HL-60/S4 treated with phorbol 12-myristate 13-acetate at 8.2 ng/mL for 4 days and 3 days (cell line): ENCODE results near the gene SLC39A10.

Experiments used
- in situ Hi-C: fragments of 300-500 bp; cut with MboI; formaldehyde crosslinking; loops from 2 replicates; pipeline ENCODE4 v1.15.0; 2022; ENCODE audit warnings: low sequenced_read_pairs

SLC39A10 gene

DNA sequence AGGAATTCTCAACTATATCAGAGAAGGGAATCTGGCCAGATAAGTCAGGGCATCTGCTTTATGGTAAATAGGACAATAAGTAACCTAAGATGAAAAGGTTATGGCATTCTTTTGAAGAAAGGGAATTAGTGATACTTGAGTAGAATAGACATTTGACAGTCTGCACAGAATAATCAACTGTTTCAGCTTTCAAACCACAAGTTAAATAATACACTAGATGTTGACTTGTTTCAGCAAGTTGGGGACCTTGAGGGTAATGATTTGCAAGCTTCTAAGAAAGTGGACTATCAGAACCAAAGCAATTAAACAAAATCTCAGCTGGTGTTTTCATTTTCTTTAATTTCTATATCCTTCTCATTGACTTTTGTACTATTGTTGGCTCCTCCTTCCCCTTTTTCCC lies 54.5 kb downstream of the SLC39A10 start:
- in situ Hi-C loops: no loop called here

GRCh38 chr2:195716466-195716865 lies 59.4 kb downstream of the SLC39A10 start:
- in situ Hi-C loops: no loop called here

DNA sequence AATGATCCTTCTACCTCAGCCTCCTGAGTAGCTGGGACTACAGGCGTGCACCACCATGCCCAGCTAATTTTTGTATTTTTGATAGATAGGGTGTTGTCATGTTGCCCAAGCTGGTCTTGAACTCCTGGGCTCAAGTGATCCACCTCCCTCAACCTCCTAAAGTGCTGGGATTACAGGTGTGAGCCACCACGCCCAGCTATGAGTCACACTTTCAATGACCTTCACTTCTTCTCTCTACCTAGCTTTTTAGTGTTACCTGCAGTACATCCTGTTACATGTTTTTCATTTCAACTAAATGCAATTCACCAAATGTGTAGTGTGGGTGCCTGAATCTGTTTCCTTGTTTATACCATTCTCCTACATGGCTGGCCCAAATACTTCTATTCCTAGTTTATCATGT lies 64.0 kb downstream of the SLC39A10 start:
- in situ Hi-C loops: no loop called here

DNA sequence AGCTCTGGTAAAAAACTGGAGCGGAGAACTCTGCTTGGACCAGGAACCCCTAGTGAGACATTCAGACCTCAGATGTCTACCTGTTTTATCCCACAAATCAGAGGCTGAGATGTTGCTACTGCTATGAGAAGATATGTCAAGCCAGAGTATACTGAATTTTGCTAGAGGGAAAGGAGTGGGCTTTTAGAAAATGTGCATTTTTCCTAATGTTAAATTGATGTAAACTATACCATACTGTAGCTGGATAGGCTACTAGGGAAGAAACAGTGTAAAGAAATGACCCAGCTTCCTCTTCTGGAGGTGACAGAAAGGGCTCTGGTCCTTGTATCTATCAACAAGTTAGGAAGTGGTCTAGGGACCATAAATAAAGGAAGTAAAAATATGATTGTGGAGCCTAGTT lies 65.0 kb downstream of the SLC39A10 start:
- in situ Hi-C loops: no loop called here

DNA sequence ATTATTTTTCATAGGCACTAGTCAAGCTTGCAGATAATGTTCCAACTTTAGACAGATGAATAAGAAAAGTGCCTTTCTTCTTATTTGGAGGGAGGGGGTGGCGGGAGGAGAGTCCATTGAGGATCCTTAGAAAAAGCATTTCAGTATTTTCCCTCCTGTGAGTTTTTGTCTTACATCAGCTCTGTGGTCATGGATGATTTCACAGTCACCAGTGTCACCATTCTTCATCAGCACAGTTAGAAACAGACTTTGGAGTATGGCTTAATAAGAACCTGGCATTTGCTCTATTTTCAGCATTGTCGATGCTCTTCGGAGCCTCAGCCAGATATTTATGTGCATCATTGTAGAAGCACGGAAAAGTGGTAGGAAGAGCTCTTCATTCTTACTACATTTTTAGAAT lies 70.1 kb downstream of the SLC39A10 start:
- in situ Hi-C loops: no loop called here

GRCh38 chr2:195730912-195731311 lies 73.9 kb downstream of the SLC39A10 start:
- in situ Hi-C loops: no loop called here

DNA sequence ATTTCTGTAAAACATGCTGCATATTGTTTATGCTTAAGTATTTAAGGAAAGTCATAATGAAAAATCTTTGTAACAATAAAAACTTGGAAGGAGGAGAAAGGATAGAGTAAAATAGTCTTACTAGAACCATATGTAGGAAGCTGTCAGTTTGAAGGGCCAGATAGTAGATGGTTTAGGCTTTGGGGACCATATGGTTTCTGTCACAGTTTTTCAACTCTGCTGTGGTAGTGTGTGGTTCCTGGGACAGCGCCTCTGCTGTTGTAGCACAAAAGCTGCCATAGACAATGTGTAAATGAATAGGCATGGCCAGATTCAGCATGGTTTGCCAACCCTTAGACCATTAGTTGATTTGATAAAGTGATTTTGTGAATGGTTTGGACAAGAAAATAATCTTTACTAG lies 75.5 kb downstream of the SLC39A10 start:
- in situ Hi-C loops: no loop called here

DNA sequence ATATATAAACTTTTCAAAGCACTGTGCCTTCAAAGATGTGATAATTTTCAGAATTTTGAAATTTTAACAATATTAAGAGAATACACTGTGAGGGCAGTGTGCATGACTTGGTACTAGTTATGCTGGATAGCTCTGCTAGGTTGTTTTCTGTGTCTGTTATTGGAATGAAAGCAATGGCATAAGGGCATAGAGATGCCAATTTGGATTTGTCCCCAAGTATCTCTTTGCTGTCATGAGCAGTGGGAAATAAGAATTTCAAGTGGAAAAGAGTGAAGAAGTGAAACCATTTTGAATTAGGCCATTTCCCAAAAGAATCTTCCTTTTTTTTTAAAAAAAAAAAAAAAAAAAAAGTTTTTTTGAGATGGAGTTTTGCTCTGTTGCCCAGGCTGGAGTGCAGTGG lies 76.8 kb downstream of the SLC39A10 start:
- in situ Hi-C loops: no loop called here

DNA sequence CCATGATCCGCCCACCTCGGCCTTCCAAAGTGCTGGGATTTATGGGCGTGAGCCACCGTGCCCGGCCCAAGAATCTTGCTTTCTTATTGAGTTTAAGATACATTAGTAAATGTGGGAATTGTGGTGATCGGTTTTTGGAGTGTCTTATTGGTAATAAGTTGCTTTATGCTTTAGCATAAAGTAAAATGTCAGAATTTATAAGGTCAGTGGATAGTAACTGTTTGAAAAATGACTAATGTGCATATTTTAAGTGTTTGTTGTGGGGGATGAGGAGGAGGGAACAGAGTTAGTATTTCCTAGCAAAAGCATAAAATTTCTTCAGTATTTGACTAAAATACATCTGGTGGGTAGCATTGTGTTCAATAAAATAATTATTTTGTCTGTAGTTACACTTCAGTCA lies 77.4 kb downstream of the SLC39A10 start:
- in situ Hi-C loops: no loop called here

DNA sequence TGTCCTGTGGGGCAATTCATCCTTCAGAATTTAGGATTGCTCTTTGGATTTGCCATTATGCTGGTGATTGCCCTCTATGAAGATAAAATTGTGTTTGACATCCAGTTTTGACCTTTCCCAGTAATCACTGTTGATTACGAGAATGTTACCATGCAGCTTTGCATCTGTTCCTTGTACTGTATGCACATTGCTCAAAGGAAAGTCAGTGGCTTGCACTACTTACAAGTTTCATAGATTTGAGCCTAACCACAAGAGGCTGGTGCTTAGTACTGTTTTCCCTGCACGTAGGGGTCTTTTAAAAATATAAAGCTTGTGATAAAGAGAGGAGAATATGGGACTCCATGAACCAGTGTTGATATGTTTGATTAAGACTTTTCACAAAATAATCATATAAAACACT lies 77.9 kb downstream of the SLC39A10 start:
- in situ Hi-C loops: no loop called here

GRCh38 chr2:195735347-195735746 lies 78.3 kb downstream of the SLC39A10 start:
- in situ Hi-C loops: no loop called here

DNA sequence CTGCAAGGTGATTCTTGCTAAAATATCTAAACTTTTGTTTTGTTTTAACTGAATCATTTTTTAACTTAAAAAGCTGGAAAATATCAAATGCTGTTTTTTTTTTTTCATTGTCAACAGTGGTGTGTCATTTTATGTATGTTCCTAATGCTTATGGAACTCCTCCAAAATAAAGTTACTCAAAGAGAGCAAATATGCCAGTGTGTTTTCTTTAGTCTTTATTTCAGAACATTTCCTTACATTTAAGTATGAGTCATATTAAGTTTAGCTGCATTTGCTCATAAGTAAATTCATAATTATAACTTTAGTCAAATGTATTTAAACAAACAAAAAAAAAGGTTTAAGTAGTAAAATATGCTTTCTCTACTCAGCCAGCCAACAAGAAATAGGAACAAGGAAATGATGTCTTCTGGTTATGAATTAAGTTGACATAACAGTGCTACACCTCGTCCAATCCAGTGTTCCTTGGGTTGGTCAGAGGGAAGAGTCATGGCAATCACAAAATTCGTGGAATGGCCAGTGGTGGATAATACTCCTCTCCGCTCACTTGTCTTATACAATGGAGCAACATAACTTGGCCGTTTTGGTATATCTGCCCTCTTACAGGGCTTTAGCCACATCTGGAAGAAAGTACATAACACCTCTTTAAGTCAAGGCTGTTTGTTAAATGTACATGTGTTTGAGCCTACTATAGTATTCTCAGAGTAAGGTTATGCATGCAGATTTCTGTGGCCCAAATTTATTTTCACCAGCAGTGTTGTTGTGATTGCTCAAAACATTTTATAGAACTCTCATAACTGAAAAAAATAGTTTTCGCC lies 80.7 kb downstream of the SLC39A10 start:
- in situ Hi-C loops: no loop called here

GRCh38 chr2:195741191-195741590 lies 84.2 kb downstream of the SLC39A10 start:
- in situ Hi-C loops: no loop called here

- in situ Hi-C loops: no loop called here
Measured at GRCh38 chr2:195756218-195756942, 99.4 kb downstream of the SLC39A10 start.

DNA sequence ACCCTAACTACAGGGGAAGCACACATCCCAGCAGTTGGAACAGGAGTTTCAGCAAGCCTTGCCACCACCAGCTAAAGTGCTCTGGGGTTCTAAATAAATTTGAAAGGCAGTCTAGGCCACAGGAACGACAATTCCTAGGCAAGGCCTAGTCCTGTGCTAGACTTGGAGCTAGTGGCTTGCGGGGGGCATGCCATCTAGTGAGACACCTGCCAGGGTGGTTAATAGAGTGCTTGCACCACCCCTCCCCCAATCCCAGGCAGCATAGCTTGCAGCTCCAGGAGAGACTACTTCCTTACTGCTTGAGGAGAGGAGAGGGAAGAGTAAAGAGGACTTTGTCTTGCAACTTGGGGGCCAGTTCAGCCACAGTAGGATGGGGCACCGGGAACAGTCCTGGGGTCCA lies 101.8 kb downstream of the SLC39A10 start:
- in situ Hi-C loops: no loop called here

DNA sequence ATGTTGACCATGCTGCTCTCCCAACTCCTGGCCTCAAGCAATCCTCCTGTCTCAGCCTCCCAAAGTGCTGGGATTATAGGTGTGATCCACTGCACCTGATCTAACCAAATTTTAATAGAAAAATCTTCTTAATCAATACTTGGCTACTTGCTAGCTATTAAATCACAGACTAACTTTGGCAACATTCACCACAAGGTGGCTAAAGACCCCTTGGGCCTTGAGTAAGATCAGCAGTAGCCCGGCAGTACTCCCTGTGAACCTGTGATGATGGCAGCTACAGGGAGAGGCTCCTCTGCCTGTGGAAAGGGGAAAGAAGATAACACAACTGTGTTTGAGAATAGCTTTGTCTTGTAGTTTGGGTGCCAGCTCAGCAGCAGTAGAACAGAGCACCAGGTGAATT lies 102.9 kb downstream of the SLC39A10 start:
- in situ Hi-C loops: no loop called here

DNA sequence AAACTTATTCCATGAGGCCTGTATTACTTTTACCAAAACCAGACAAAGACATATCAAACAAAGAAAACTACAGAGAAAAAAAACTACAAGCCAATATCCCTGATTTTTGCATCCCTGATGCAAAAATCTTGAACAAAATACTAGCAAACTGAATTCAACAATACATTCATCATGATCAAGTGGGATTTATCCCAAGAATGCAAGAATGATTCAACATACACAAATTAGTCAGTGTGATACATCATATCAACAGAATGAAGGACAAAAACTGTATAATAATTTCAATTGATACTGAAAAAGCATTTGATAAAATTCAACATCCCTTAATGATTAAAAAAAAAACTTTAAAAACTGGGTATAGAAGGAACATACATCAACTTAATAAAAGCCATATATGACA lies 106.8 kb downstream of the SLC39A10 start:
- in situ Hi-C loops: no loop called here

DNA sequence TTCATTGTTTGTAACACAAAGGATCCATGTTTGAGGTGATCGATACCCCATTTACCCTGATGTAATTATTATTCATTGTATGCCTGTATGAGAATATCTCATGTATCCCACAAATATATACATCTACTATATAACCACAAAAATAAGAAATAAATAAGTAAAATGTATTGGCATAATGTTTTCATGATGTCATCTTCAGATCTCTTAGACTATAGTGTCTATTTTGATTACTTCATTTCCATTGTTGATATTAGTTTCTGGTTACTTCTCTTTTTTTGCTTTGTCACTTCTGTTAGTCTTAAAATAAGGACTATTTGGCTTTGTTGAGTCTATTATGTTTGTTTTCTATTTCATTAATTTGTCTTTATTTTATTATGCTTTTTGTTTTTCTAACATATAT lies 109.7 kb downstream of the SLC39A10 start:
- in situ Hi-C loops: no loop called here

DNA sequence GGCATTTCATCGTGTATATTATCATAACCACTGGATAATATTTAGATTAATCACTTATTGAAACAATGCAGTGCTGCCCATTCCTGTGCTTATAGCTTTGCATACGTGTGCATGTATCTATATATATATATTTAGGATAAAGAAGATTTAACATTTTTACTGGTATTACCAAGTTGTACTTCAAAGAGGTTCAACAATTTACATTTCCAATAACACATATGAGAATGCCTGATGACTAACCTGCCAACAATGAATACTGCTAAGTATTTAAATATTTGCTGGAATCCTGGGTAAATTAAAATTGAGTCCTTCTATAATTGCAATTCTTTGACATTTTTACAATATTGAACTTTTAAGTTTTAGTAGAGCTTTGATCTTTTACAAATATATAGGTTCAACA lies 111.4 kb downstream of the SLC39A10 start:
- in situ Hi-C loops: no loop called here

- in situ Hi-C loops: no loop called here
Measured at GRCh38 chr2:195769975-195770374, 112.9 kb downstream of the SLC39A10 start.

GRCh38 chr2:195779491-195779890 lies 122.5 kb downstream of the SLC39A10 start:
- in situ Hi-C loops: no loop called here

GRCh38 chr2:195782156-195782555 lies 125.1 kb downstream of the SLC39A10 start:
- in situ Hi-C loops: no loop called here
